ENCODE measurements around the gene CMTM2.
A peak's percentile ranks its signal among the peaks of the same experiment; 100 is the strongest.

The CMTM2 gene

GRCh38 chr16:66578651-66579531 lies at the start of gene CMTM2:
CMTM2 (plus strand) TSS chr16:66579463; CDS start chr16:66579608, 145 bp downstream.
- peak within 1 kb of the TSS in 1 of 21 experiments; percentile 13 for H3K27ac ChIP-seq

GRCh38 chr16:66529475-66529874 lies 49.8 kb upstream of the CMTM2 start:
- Histone ChIP-seq H3K4me3 (no peak overlapping the region), H3K27ac (no peak overlapping the region)

More at GRCh38 chr16:66578651-66579531, at the start of gene CMTM2:
- peak within 1 kb of the TSS in 4 of 7 experiments; percentile 7 to 37 (median 24) for H3K4me3 ChIP-seq

GRCh38 chr16:66534376-66534799 lies 44.9 kb upstream of the CMTM2 start:
- Histone ChIP-seq H3K27ac (no peak overlapping the region), H3K4me3 (no peak overlapping the region)

- Histone ChIP-seq H3K4me3 (no peak overlapping the region), H3K27ac (no peak overlapping the region)
Observed at GRCh38 chr16:66536525-66536924, 42.7 kb upstream of the CMTM2 start.

GRCh38 chr16:66537236-66537635 lies 42.0 kb upstream of the CMTM2 start:
- H3K4me3 ChIP-seq = no peak overlapping the region
- H3K27ac ChIP-seq = no peak overlapping the region

GRCh38 chr16:66538910-66539309 lies 40.4 kb upstream of the CMTM2 start:
- Histone ChIP-seq H3K27ac (no peak overlapping the region), H3K4me3 (no peak overlapping the region)

- Histone ChIP-seq H3K27ac (peak overlapping the region in 3 of 21 experiments; percentile 16 to 49 (median 18)), H3K4me3 (no peak overlapping the region)
Observed at GRCh38 chr16:66539623-66540469, 39.4 kb upstream of the CMTM2 start.

- H3K27ac ChIP-seq = no peak overlapping the region
- H3K4me3 ChIP-seq = no peak overlapping the region
Observed at GRCh38 chr16:66541388-66542355, 37.6 kb upstream of the CMTM2 start.

- Histone ChIP-seq H3K4me3 (no peak overlapping the region), H3K27ac (no peak overlapping the region)
Observed at GRCh38 chr16:66542396-66542795, 36.9 kb upstream of the CMTM2 start.

GRCh38 chr16:66543541-66543940 lies 35.7 kb upstream of the CMTM2 start:
- H3K27ac ChIP-seq = peak overlapping the region in 1 of 21 experiments; percentile 13

GRCh38 chr16:66544016-66544757 lies 35.1 kb upstream of the CMTM2 start:
- H3K27ac ChIP-seq = no peak overlapping the region
- H3K4me3 ChIP-seq = no peak overlapping the region

More at GRCh38 chr16:66543541-66543940, 35.7 kb upstream of the CMTM2 start:
- H3K4me3 ChIP-seq = no peak overlapping the region

GRCh38 chr16:66547101-66547989 lies 31.9 kb upstream of the CMTM2 start:
- Histone ChIP-seq H3K27ac (peak overlapping the region in 10 of 21 experiments; percentile 5 to 99 (median 97)), H3K4me3 (no peak overlapping the region)

GRCh38 chr16:66548068-66548467 lies 31.2 kb upstream of the CMTM2 start:
- H3K27ac ChIP-seq = peak overlapping the region in 16 of 21 experiments; percentile 54 to 99 (median 97)

GRCh38 chr16:66548868-66549267 lies 30.4 kb upstream of the CMTM2 start:
- peak overlapping the region; percentile 53 to 82 (median 63) for H3K4me3 ChIP-seq
- peak overlapping the region in 20 of 21 experiments; percentile 83 to 99 (median 97) for H3K27ac ChIP-seq

More at GRCh38 chr16:66548068-66548467, 31.2 kb upstream of the CMTM2 start:
- no peak overlapping the region for H3K4me3 ChIP-seq

GRCh38 chr16:66549284-66550131 lies 29.8 kb upstream of the CMTM2 start, which contains the start of gene TK2:
TK2 (minus strand) TSS chr16:66550122; CDS start chr16:66550061, 61 bp downstream.
- Histone ChIP-seq H3K4me3 (peak within 1 kb of the TSS; percentile 53 to 82 (median 63)), H3K27ac (peak within 1 kb of the TSS; percentile 75 to 99 (median 97))

GRCh38 chr16:66551348-66551759 lies 27.9 kb upstream of the CMTM2 start:
- Histone ChIP-seq H3K4me3 (peak overlapping the region in 3 of 7 experiments; percentile 67 to 73 (median 69)), H3K27ac (peak overlapping the region in 20 of 21 experiments; percentile 7 to 99 (median 92))
